Large intestine (tissue), 12 donors: ENCODE results near the gene CUL3. TPM values are rescaled to one million over a fixed set of nuclear protein-coding genes. Genes with fewer than 3 reads are reported as not detected.
A peak's percentile ranks its signal among the peaks of the same experiment; 100 is the strongest.

ENCODE experiments used
- DNase-seq, 2 donors: peaks; one replicate each; pipeline versions ENCODE4 v3.0.0 to v3.0.0-alpha.2; 2013
- H3K27ac ChIP-seq: one replicate; pipeline ENCODE4 v1.5.1; 2013; ENCODE audit warnings: low read length
- H3K27me3 ChIP-seq: 2 replicates; pipeline ENCODE4 v1.6.1; 2013; ENCODE audit warnings: low read length; ENCODE audit not compliant: control insufficient read depth, insufficient read depth
- H3K36me3 ChIP-seq: 2 replicates; pipeline ENCODE4 v1.6.1; 2013; ENCODE audit warnings: low read length; ENCODE audit not compliant: control insufficient read depth, insufficient read depth
- H3K4me1 ChIP-seq: one replicate; pipeline ENCODE4 v1.6.1; 2013; ENCODE audit warnings: low read length; ENCODE audit not compliant: control insufficient read depth, insufficient read depth
- H3K4me3 ChIP-seq: one replicate; pipeline ENCODE4 v1.5.1; 2013; ENCODE audit warnings: low read length
- H3K9me3 ChIP-seq: one replicate; pipeline ENCODE4 v1.6.1; 2013; ENCODE audit warnings: mild to moderate bottlenecking, low read depth, low read length, moderate library complexity; ENCODE audit not compliant: control insufficient read depth
- WGBS: methylation state at CpG from one replicate; pipeline ENCODE4 v1.1.5; 2013; ENCODE audit warnings: low lambda C conversion rate; ENCODE audit not compliant: insufficient coverage; 5-methylcytosine and 5-hydroxymethylcytosine counted together
- long read RNA-seq, 11 donors: transcript quantifications; one replicate each; lab custom pipeline, GENCODE V29; 2026
- polyA plus RNA-seq: library from polyadenylated mRNA; unstranded; fragments of 120-200 nt; gene quantifications from one replicate; pipeline ENCODE4 v1.2.1, GENCODE V29; 2013

CUL3 gene
- 63.3 TPM for polyA plus RNA-seq
- long read RNA-seq, donor 1, full-length matches to known transcripts, result 7 of 7 reads
- long read RNA-seq, donor 1, partial matches to known transcripts, result 0 of 7 reads
- long read RNA-seq, donor 1, other reads (novel, unspliced or antisense), result 0 of 7 reads
- long read RNA-seq, donor 2, full-length matches to known transcripts, result 13 of 22 reads
- long read RNA-seq, donor 2, partial matches to known transcripts, result 9 of 22 reads
- long read RNA-seq, donor 2, other reads (novel, unspliced or antisense), result 0 of 22 reads
- long read RNA-seq, donor 3, result 0 reads
- long read RNA-seq, donor 4, full-length matches to known transcripts, result 1 of 1 reads
- long read RNA-seq, donor 4, partial matches to known transcripts, result 0 of 1 reads
- long read RNA-seq, donor 4, other reads (novel, unspliced or antisense), result 0 of 1 reads
- long read RNA-seq, donor 5, full-length matches to known transcripts, result 6 of 6 reads
- long read RNA-seq, donor 5, partial matches to known transcripts, result 0 of 6 reads
- long read RNA-seq, donor 5, other reads (novel, unspliced or antisense), result 0 of 6 reads
- long read RNA-seq, donor 6, full-length matches to known transcripts, result 11 of 16 reads
- long read RNA-seq, donor 6, partial matches to known transcripts, result 5 of 16 reads
- long read RNA-seq, donor 6, other reads (novel, unspliced or antisense), result 0 of 16 reads
- long read RNA-seq, donor 7, full-length matches to known transcripts, result 6 of 6 reads
- long read RNA-seq, donor 7, partial matches to known transcripts, result 0 of 6 reads
- long read RNA-seq, donor 7, other reads (novel, unspliced or antisense), result 0 of 6 reads
- long read RNA-seq, donor 8, full-length matches to known transcripts, result 14 of 14 reads
- long read RNA-seq, donor 8, partial matches to known transcripts, result 0 of 14 reads
- long read RNA-seq, donor 8, other reads (novel, unspliced or antisense), result 0 of 14 reads
- long read RNA-seq, donor 9, full-length matches to known transcripts, result 2 of 2 reads
- long read RNA-seq, donor 9, partial matches to known transcripts, result 0 of 2 reads
- long read RNA-seq, donor 9, other reads (novel, unspliced or antisense), result 0 of 2 reads
- long read RNA-seq, donor 10, full-length matches to known transcripts, result 11 of 11 reads
- long read RNA-seq, donor 10, partial matches to known transcripts, result 0 of 11 reads
- long read RNA-seq, donor 10, other reads (novel, unspliced or antisense), result 0 of 11 reads
- long read RNA-seq, donor 11, full-length matches to known transcripts, result 6 of 6 reads
- long read RNA-seq, donor 11, partial matches to known transcripts, result 0 of 6 reads
- long read RNA-seq, donor 11, other reads (novel, unspliced or antisense), result 0 of 6 reads

DNA sequence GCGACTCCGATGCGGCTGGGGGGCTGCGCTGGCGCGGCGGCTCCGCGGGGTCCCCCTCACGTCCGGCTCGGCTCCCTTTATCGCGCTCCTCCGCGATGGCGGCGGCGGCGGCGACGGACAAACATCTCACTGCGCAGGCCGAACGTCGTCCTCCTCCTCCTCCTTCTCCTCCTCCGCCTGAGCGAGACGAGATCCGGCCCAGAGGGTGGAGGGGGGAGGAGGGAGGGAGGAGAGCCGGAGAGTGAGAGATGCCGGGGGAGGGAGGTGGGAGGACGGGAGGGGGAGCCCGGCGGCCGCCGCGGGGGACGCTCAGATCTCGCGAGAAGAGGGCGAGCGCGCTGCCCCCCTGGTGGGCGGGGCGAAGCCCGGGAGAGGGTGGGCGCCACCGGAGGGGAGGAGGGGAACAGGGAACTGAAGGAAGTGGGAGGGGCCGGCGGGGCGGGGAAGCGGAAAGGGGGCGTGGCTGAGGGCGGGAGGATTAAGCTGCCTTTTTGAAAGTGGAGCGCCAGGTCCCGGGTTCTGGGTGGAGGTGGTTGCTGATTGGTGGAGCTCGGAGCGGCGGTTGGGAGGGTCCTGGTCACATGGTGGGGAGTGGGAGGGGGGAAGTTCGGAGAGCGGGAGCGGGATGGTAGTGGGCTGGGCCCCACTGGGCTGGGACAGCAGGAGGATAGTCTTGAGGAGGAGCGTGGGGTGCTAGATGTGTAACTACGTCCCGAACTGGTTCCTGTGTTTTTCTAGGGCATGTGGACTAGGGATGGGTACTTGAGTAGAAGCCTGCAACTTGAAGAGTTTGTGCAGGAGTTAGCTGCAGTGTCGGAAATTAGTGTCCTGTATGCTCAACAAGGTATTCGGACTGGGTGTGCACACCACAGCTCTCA, at the start of gene CUL3:
CUL3 (minus strand) TSS at position 153 of the 878 bp plus-strand sequence. CDS start 354 bp downstream, outside the sequence.
- peaks cover 5% of the 10 kb centered on the region for H3K4me1 ChIP-seq
- peak; percentile 98 to 99 for DNase-seq
- H3K9me3 ChIP-seq, result no peaks in the 10 kb centered on the region
- no CpG with 5 or more reads among the region's 68 CpGs for WGBS
- peak within 1 kb of the TSS; percentile 88 for H3K27ac ChIP-seq
- peaks cover 5% of the 10 kb centered on the region for H3K36me3 ChIP-seq
- H3K27me3 ChIP-seq, result no peaks in the 10 kb centered on the region
- H3K4me3 ChIP-seq, result peak within 1 kb of the TSS; percentile 76

DNA sequence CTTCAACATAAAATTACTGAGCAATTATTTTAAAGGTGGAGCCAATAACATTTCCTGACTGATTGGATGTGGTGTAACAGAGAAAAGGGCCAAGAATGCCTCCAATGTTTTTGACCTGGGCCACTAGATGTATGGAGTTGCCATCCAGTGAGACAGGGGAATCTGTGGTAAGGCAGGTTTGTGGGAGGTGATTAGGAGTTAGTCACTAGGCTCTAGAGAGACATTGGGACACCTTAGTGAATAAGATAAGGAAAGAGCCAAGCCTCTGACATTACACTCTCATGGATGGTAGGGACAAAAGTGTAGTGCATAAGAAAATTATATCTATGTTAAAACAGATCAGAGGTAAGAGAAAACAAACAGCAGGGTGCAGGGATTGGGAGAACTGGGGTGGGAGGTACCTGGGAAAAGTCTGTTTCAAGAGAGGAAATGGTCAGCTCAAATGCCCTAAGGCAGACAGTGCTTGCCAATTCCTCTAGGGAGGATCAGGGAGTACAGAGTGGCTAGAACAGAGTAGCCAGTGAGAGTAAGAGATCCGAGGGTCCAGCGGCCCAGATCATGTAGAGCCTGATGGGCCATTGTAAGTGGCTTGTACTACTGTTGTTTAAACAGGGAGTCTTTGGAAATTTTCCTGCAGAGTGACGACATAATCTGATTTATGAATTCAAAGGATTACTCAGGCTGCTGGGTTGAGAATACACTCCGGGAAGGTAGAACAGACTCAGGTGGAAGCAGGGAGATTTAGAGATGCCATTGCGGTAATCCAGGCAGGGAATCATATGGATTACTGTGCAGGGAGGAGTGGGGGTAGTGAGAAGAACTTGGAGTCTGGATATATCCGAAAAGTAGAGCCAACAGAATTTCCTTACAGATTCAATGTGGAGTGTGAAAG, 45.7 kb upstream of the CUL3 start:
- Histone ChIP-seq H3K4me3 (no peak overlapping the region), H3K4me1 (no peaks in the 10 kb centered on the region), H3K27me3 (no peaks in the 10 kb centered on the region), H3K36me3 (no peaks in the 10 kb centered on the region), H3K27ac (no peak overlapping the region), H3K9me3 (no peaks in the 10 kb centered on the region)
- no peak for DNase-seq
- WGBS, result 100% methylated on average over 1 of the region's 6 CpGs

DNA sequence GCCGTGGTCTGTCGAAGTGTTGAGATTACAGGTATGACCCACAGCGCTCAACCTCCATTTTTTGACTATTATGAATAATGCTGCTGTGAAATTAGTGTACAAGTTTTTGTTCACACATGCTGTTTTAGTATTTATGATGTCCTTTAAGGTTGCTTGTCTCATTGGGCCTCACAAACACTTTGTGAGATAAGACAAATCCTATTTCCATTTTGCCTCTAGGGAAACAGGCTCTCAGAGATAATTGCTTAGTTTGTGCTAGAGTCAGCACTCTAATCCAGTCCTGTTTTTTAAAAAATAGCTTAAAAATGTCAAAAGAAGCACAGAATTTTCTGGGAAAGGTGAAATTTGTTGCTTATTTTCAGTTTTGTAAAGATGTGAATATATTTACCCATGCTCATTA, 43.3 kb upstream of the CUL3 start:
- no CpG with 5 or more reads among the region's 3 CpGs for WGBS
- Histone ChIP-seq H3K4me1 (no peaks in the 10 kb centered on the region), H3K4me3 (no peak overlapping the region), H3K27me3 (no peaks in the 10 kb centered on the region), H3K36me3 (no peaks in the 10 kb centered on the region), H3K27ac (no peak overlapping the region), H3K9me3 (no peaks in the 10 kb centered on the region)
- no peak for DNase-seq

DNA sequence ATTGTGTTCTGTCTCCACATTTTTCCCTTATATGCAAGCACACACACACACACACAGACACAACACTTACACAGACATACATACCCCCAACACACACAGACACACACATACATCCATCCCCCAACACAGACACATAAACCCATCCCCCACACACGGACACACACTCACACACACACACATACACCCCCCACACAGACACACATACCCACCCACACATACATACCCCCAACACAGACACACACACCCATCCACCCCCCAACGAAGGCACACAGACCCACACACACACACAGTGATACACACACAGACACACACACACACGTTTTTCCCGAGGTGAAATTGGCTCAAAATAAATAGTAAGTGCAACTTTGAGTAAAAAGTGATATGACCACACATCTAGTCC, 41.6 kb upstream of the CUL3 start:
- Histone ChIP-seq H3K36me3 (no peaks in the 10 kb centered on the region), H3K9me3 (no peaks in the 10 kb centered on the region), H3K4me3 (no peak overlapping the region), H3K27ac (no peak overlapping the region), H3K27me3 (no peaks in the 10 kb centered on the region), H3K4me1 (no peaks in the 10 kb centered on the region)
- no CpG with 5 or more reads among the region's 4 CpGs for WGBS
- no peak for DNase-seq

DNA sequence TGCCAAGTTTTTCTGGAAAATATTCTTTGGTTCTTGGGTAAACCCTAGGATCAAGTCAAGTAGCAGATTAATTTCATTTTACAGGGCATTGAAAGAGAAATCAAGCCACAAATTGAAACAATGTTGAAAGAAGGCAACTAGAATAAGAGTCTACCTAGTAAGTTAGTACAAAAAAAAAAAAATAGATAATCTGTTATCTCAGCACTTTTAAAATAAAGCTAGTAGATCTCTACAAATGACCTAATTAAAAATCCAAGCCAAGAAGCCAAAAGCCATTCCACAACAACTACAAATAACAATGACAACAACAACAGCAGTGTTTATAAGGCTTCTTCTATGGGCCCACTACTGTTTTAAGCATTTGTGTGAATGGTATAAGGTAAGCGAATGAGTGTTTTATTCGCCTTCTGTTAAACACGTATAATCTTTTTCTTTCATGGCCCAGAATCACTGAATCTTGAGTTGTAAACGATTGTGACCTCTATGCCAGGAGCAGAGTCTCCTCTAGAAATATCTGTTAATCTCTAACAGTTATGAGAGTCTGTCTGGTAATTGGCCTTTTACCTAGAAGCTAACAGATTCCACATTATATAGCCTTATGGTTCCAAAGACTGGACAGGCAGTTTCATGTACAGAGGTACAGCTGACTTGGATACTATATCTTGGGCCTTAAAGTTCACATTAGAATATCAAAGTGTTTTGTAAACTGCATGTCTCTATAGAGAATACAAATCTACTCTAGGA, 28.6 kb upstream of the CUL3 start:
- H3K36me3 ChIP-seq, result no peaks in the 10 kb centered on the region
- no CpG with 5 or more reads among the region's 4 CpGs for WGBS
- no peaks in the 10 kb centered on the region for H3K27me3 ChIP-seq
- H3K4me1 ChIP-seq, result peaks cover 8% of the 10 kb centered on the region
- H3K27ac ChIP-seq, result peak overlapping the region; percentile 82
- DNase-seq, result peak; percentile 66 to 83
- no peaks in the 10 kb centered on the region for H3K9me3 ChIP-seq
- no peak overlapping the region for H3K4me3 ChIP-seq

DNA sequence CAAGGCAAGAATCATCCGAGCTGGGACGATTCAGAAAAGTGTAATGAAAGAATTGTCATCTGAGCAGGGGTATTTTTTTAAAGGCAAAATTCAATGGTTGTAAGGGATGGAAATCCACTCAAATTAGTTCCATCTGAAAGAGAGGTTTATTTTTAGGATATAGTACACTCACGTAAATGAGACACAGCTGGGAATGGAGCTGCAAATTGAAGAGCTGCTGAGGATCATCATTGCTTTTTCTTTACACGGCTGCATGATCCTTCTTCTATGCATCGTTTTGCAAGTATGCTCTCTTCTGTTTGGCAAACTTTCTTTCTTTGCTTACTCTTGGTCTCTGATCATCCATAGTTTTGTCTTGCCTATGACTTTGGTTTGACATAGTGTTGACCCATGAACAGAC, 27.4 kb upstream of the CUL3 start:
- H3K4me3 ChIP-seq, result no peak overlapping the region
- DNase-seq, result no peak
- H3K27me3 ChIP-seq, result no peaks in the 10 kb centered on the region
- 55% methylated on average over 2 of the region's 5 CpGs for WGBS
- no peaks in the 10 kb centered on the region for H3K9me3 ChIP-seq
- H3K27ac ChIP-seq, result no peak overlapping the region
- no peaks in the 10 kb centered on the region for H3K36me3 ChIP-seq
- peaks cover 8% of the 10 kb centered on the region for H3K4me1 ChIP-seq

DNA sequence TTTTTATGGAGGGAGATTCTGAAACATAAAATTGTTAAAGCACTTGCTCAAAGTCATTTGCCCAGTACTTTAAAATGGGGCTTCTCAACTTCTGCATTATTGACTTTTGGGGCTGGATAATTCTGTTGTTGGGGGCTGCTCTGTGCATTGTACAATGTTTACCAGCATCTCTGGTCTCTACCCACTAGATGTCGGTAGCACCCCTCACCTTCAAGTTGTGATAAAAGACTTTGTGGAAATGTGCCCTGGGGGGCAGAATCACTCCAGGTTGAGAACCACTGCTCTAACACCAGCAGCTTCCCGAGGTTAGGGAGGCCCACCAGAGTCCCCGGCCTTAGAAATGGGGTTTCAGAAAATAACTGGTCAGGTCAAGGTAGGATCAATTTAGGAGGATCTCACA, 26.8 kb upstream of the CUL3 start:
- Histone ChIP-seq H3K27me3 (no peaks in the 10 kb centered on the region), H3K4me3 (no peak overlapping the region), H3K27ac (no peak overlapping the region), H3K4me1 (peaks cover 8% of the 10 kb centered on the region), H3K36me3 (no peaks in the 10 kb centered on the region), H3K9me3 (no peaks in the 10 kb centered on the region)
- no CpG with 5 or more reads among the region's 3 CpGs for WGBS
- no peak for DNase-seq

DNA sequence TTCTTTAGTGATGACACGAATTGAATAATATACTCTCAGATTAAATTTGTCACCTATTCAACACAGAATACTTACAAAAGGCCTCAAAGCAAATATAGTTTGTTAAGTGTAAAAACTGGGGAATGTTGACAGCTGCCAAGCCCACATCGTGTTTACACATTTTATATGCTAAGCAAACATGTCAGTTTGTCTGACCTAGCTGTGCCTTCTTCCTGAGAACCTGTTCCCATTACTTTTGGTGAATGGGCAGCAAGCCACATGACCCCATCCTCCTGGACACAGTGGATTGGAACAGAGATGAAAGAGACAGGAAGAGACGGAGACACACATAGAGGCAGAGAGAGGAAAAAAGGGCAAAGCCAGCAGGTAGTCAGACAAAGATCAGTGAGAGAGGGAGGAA, 22.9 kb upstream of the CUL3 start:
- Histone ChIP-seq H3K4me3 (no peak overlapping the region), H3K27me3 (no peaks in the 10 kb centered on the region), H3K4me1 (no peaks in the 10 kb centered on the region), H3K9me3 (peaks cover 7% of the 10 kb centered on the region), H3K36me3 (no peaks in the 10 kb centered on the region), H3K27ac (no peak overlapping the region)
- DNase-seq, result no peak
- WGBS, result 100% methylated on average over 1 of the region's 3 CpGs
